Vagina (tissue), 2 donors: ENCODE data around the gene ZBTB21. TPM values are rescaled to one million over a fixed set of nuclear protein-coding genes. Genes with fewer than 3 reads are reported as not detected.

ENCODE experiments used
- DNase-seq, 2 donors: peaks; one replicate each; pipeline ENCODE4 v3.0.0-alpha.2; 2017; ENCODE audit errors: extremely low spot score in 2 of 2
- H3K27ac ChIP-seq: fragments of 200-600 bp; sonication (generic); one replicate; pipeline ENCODE4 v1.5.1; 2019
- H3K27me3 ChIP-seq: fragments of 200-600 bp; sonication (generic); one replicate; pipeline ENCODE4 v1.5.1; 2019
- H3K36me3 ChIP-seq, 2 donors: fragments of 200-600 bp; sonication (generic); one replicate each; pipeline ENCODE4 v1.5.1; 2017 to 2019
- H3K4me1 ChIP-seq: fragments of 200-600 bp; sonication (generic); one replicate; pipeline ENCODE4 v1.5.1; 2019
- H3K4me3 ChIP-seq, 2 donors: fragments of 200-600 bp; sonication (generic); 1 replicate in 1 of 2; 2 replicates in 1 of 2; pipeline ENCODE4 v1.5.1; 2016 to 2019
- H3K9me3 ChIP-seq: fragments of 200-600 bp; sonication (generic); one replicate; pipeline ENCODE4 v1.5.1; 2019
- POLR2A ChIP-seq, 2 donors: fragments of 450-650 bp; IDR thresholded peaks; one replicate each; pipeline ENCODE4 v1.6.1; 2017; ENCODE audit warnings: antibody characterized with exemption in 2 of 2, mild to moderate bottlenecking in 2 of 2, moderate library complexity in 2 of 2
- POLR2AphosphoS5 ChIP-seq, 2 donors: sonication (generic); formaldehyde crosslinking; IDR thresholded peaks; one replicate each; pipeline ENCODE4 v1.9.0; 2017; ENCODE audit warnings: antibody characterized with exemption in 2 of 2, mild to moderate bottlenecking in 2 of 2, low read depth in 1 of 2; ENCODE audit not compliant: insufficient read depth in 1 of 2
- intact Hi-C: fragments of 100-400 bp; cut with DNase I; formaldehyde crosslinking; loops from one replicate; pipeline ENCODE4 v1.15.1; 2023
- total RNA-seq: library from RNA; depleted of rRNA; stranded (reverse); fragments of >200 nt; gene quantifications from one replicate; pipeline ENCODE4 v1.2.3, GENCODE V29; 2016
- TF ChIP-seq, protein P1 (sequence below), 3 experiments: fragments of 450-650 bp in 2 of 3; fragments of 200-600 bp in 1 of 3; sonication (generic) in 1 of 3; IDR thresholded peaks; one replicate each; pipeline ENCODE4 v1.5.1; 2017 to 2019; ENCODE audit warnings: antibody characterized with exemption in 3 of 3, mild to moderate bottlenecking in 2 of 3, moderate library complexity in 2 of 3

Gene ZBTB21
- total RNA-seq, 1 donor from 2014 or later: 16.7 TPM

DNA sequence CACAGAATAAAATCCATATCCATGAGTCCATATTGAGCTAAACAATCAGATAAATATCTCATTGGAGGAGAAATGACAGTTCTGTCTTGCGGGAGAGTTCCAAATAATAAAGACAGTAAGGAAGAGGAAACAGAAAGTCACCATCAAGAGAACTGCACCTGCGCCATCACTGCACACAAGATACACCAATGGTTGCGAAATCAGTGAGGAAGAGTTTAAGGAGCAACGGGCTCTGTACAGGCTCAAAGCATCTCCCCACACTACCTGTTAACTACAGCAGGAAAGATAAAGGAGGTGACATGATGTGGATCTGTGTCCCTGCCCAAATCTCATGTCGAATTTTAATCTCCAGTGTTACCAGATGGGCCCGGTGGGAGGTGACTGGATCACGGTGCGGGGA lies 64.2 kb downstream of the ZBTB21 start:
- no peak for TF ChIP-seq POLR2A (IDR thresholded peaks at IDR 0.05)
- TF ChIP-seq, protein P1, sequence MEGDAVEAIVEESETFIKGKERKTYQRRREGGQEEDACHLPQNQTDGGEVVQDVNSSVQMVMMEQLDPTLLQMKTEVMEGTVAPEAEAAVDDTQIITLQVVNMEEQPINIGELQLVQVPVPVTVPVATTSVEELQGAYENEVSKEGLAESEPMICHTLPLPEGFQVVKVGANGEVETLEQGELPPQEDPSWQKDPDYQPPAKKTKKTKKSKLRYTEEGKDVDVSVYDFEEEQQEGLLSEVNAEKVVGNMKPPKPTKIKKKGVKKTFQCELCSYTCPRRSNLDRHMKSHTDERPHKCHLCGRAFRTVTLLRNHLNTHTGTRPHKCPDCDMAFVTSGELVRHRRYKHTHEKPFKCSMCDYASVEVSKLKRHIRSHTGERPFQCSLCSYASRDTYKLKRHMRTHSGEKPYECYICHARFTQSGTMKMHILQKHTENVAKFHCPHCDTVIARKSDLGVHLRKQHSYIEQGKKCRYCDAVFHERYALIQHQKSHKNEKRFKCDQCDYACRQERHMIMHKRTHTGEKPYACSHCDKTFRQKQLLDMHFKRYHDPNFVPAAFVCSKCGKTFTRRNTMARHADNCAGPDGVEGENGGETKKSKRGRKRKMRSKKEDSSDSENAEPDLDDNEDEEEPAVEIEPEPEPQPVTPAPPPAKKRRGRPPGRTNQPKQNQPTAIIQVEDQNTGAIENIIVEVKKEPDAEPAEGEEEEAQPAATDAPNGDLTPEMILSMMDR (IDR thresholded peaks at IDR 0.05): no peak
- TF ChIP-seq POLR2AphosphoS5 (IDR thresholded peaks at IDR 0.05; ENCODE audit: insufficient read depth in 1 of 2, low read depth in 1 of 2): no peak
- intact Hi-C loops: no loop called here

DNA sequence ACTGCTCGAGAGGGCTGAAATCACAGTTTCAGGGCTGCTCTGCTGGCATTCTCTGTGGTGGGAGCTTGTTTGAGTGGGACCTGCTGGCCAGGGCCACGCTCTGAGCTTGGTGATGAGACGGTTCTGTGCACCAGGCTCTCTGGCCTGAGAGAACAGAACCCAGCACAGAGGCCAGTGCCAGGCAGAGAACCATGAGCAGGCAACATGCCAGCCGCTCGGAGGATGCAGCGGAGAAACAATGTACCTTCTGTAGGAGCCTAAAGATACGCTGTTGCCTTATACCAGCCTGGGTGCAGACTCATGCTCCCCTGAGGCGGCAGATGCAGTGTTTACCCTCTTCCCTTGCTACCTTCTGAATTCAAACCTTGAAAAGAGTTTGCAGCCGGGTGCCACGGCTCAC lies 66.3 kb downstream of the ZBTB21 start:
- Histone ChIP-seq H3K27ac (no peak overlapping the region), H3K9me3 (no peaks in the 10 kb centered on the region), H3K4me1 (peaks cover 13% of the 10 kb centered on the region), H3K27me3 (no peaks in the 10 kb centered on the region), H3K36me3 (peaks cover 0 to 12% of the 10 kb centered on the region in 2 donors), H3K4me3 (no peak overlapping the region)
- no peak for DNase-seq
- intact Hi-C loops: no loop called here
- TF ChIP-seq POLR2AphosphoS5 (IDR thresholded peaks at IDR 0.05; ENCODE audit: insufficient read depth in 1 of 2, low read depth in 1 of 2) (no peak), POLR2A (IDR thresholded peaks at IDR 0.05) (no peak)
- TF ChIP-seq, protein P1 (IDR thresholded peaks at IDR 0.05): no peak

More for the DNA sequence above, 64.2 kb downstream of the ZBTB21 start:
- Histone ChIP-seq H3K4me3 (no peak overlapping the region), H3K4me1 (peaks cover 27% of the 10 kb centered on the region), H3K36me3 (no peaks in the 10 kb centered on the region), H3K9me3 (no peaks in the 10 kb centered on the region), H3K27me3 (no peaks in the 10 kb centered on the region), H3K27ac (no peak overlapping the region)
- DNase-seq: no peak

DNA sequence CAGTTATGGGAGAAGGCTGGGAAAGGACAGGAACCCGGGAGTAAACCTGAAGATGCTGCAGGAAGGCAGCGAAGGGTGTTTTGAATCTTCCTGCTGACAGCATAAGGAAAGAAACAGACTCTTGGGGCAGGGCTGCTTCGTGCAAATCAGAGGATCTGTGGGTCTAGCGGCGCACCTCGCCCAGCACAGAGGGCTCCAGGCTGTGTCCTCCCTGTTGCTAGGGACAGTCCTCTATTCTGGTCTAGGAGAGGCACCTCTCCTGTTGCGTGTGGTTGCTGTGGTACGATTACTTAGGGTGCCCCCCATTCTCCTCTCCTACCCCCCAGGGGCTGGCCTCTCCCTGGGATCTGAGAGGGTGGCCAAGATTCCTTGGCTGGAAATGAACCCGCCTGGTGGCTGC lies 67.7 kb downstream of the ZBTB21 start:
- Histone ChIP-seq H3K9me3 (no peaks in the 10 kb centered on the region), H3K27me3 (no peaks in the 10 kb centered on the region), H3K4me1 (no peaks in the 10 kb centered on the region), H3K36me3 (peaks cover 0 to 13% of the 10 kb centered on the region in 2 donors), H3K27ac (no peak overlapping the region), H3K4me3 (no peak overlapping the region)
- no peak for DNase-seq
- intact Hi-C loops: no loop called here
- TF ChIP-seq, protein P1 (IDR thresholded peaks at IDR 0.05): no peak
- no peak for TF ChIP-seq POLR2AphosphoS5 (IDR thresholded peaks at IDR 0.05; ENCODE audit: insufficient read depth in 1 of 2, low read depth in 1 of 2)
- no peak for TF ChIP-seq POLR2A (IDR thresholded peaks at IDR 0.05)

DNA sequence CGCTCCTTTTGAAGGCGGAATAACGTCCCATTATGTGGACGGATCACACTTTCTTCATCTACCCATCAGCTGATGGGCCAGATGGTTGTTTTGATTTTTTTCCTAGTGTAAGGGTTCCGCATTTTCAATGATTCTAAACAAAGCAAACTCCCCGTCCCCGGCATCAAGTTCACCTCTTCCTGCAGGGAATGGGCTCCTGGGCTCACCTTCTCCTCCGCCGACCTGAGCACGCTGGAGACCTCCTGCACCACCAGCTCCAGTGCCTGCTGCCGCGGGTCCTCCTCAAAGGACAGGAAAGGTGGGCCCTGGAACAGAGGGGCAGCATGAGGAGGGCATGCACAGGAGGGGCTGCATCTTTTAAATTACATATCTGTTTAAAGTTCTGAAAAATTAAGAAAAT lies 68.2 kb downstream of the ZBTB21 start:
- Histone ChIP-seq H3K4me3 (no peak overlapping the region), H3K27me3 (no peaks in the 10 kb centered on the region), H3K9me3 (no peaks in the 10 kb centered on the region), H3K27ac (no peak overlapping the region), H3K36me3 (peaks cover 0 to 13% of the 10 kb centered on the region in 2 donors), H3K4me1 (no peaks in the 10 kb centered on the region)
- DNase-seq: no peak
- TF ChIP-seq, protein P1 (IDR thresholded peaks at IDR 0.05): no peak
- TF ChIP-seq POLR2AphosphoS5 (IDR thresholded peaks at IDR 0.05; ENCODE audit: insufficient read depth in 1 of 2, low read depth in 1 of 2): no peak
- TF ChIP-seq POLR2A (IDR thresholded peaks at IDR 0.05): no peak
- intact Hi-C loops: no loop called here

DNA sequence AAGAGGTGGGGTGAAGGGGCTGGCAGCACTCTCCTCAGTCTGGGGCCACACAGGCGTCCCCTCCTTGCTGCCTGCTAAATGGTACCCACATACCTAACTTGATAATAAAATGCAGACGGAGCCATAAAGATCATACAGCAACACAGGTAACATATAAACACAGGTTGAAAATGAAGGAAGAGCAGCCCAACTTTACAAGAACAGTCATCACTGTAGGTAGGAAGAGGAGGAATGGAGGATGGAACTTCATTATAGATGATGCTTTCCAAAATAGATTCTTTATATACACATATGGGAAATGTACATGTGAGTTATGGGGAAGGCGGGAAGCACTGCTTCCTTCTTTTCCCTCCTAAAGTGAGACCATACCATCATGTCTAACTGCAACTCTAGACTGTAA lies 69.7 kb downstream of the ZBTB21 start:
- Histone ChIP-seq H3K9me3 (no peaks in the 10 kb centered on the region), H3K36me3 (peaks cover 0 to 13% of the 10 kb centered on the region in 2 donors), H3K27ac (no peak overlapping the region), H3K27me3 (no peaks in the 10 kb centered on the region), H3K4me3 (no peak overlapping the region), H3K4me1 (no peaks in the 10 kb centered on the region)
- intact Hi-C loops: no loop called here
- DNase-seq: no peak
- TF ChIP-seq, protein P1 (IDR thresholded peaks at IDR 0.05): no peak
- no peak for TF ChIP-seq POLR2AphosphoS5 (IDR thresholded peaks at IDR 0.05; ENCODE audit: insufficient read depth in 1 of 2, low read depth in 1 of 2)
